ENCODE data around the gene ZBTB7C. TPM values are rescaled to one million over a fixed set of nuclear protein-coding genes. Genes with fewer than 3 reads are reported as not detected.

Gene ZBTB7C
- total and polyA plus RNA-seq, 2 of the 4 experiments (the other 2 are of a cell fraction) = not detected

DNA sequence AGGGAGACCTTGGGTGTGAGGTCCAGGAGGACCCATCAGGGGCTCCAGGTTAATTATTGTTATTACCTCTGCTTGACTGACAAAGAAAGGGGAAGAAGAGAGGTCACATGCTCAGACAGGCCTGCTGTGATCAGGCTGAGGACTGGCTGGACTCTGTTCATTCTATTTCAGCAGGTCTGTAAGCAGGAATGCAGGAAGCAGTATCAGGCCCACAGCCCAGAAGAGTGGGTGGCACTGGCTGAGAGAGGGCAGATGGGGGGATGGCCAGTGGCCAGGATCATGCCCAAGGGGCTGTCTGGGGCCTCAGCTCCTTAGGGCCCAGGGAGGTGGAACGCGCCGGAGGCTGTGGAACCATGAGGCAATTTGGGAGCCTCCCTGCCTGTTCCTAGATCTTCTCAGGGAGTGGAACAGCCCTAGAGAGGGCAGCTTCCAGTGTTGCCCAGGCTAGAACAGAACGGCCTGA is 43.7 kb upstream of the ZBTB7C start:
- H4K91ac ChIP-seq (ENCODE audit: insufficient read depth, low read depth, low read length) = no peak overlapping the region
- H3K9me3 ChIP-seq (ENCODE audit: control insufficient read depth, insufficient read depth, low read length) = no peaks in the 10 kb centered on the region
- H2AK9ac ChIP-seq (replicated peaks; ENCODE audit: low read depth, low read length, poor library complexity) = no peak overlapping the region
- no peak overlapping the region for H2BK120ac ChIP-seq (ENCODE audit: low read depth, low read length)
- intact Hi-C loops (cut with micrococcal nuclease) (no loop called here), in situ Hi-C loops (cut with MboI; ENCODE audit: low sequenced_read_pairs) (no loop called here), dilution Hi-C loops (cut with HindIII; ENCODE audit: low sequenced_read_pairs, unreplicated experiment) (no loop called here)
- TF ChIP-seq CEBPB (IDR thresholded peaks at IDR 0.05; ENCODE audit: low read depth, low read length) (no peak), CHD1 (IDR thresholded peaks at IDR 0.05; ENCODE audit: low read depth, low read length) (no peak), MAZ (IDR thresholded peaks at IDR 0.05; ENCODE audit: borderline replicate concordance, low read depth, low read length) (no peak), MAFK (IDR thresholded peaks at IDR 0.05; ENCODE audit: low read depth, low read length) (no peak), POLR2A (IDR thresholded peaks at IDR 0.05; ENCODE audit: low read depth, low read length) (no peak), RFX5 (IDR thresholded peaks at IDR 0.05; ENCODE audit: low read depth, low read length) (no peak), USF2 (IDR thresholded peaks at IDR 0.05; ENCODE audit: low read depth, low read length) (no peak), RAD21 (IDR thresholded peaks at IDR 0.05; ENCODE audit: low read length) (no peak), NFE2L2 (IDR thresholded peaks at IDR 0.05; ENCODE audit: low read depth, low read length) (no peak)
- no peak overlapping the region for H4K8ac ChIP-seq (ENCODE audit: low read depth in 2 of 2, low read length in 2 of 2)
- H4K20me1 ChIP-seq (ENCODE audit: insufficient read depth, low read length) = 0 out of 2 replicates have a peak, but pooled peaks cover 5% of the 10 kb centered on the region
- no peak overlapping the region for H3K4me3 ChIP-seq (ENCODE audit: insufficient read depth, low read depth, low read length)
- H3K4ac ChIP-seq (ENCODE audit: low read depth, low read length) = no peak overlapping the region
- POLR2A ChIA-PET (ENCODE audit: unreplicated experiment) = no interaction called here
- no peak overlapping the region for H2BK15ac ChIP-seq (ENCODE audit: low read depth, low read length)
- ATAC-seq (ENCODE audit: low read depth) (peak; percentile 66), DNase-seq (peak; percentile 13)
- H3K14ac ChIP-seq (replicated peaks; ENCODE audit: low read depth, low read length) = no peak overlapping the region
- no peak overlapping the region for H2BK5ac ChIP-seq (ENCODE audit: low read depth, low read length, poor library complexity, severe bottlenecking)
- BruUV-seq (replicated peaks) = no TSS peak
- no peak overlapping the region for H3K23ac ChIP-seq (ENCODE audit: low read depth, low read length)
- H3K56ac ChIP-seq (ENCODE audit: extremely low read depth, insufficient read depth, low read length) = no peak overlapping the region
- no peaks in the 10 kb centered on the region for H3K36me3 ChIP-seq (ENCODE audit: control insufficient read depth, insufficient read depth, low read length)
- H3K9me1 ChIP-seq (ENCODE audit: insufficient read depth, low read length) = no peaks in the 10 kb centered on the region; the same call in 1 of the 2 replicates
- H3K79me1 ChIP-seq (ENCODE audit: low read depth in 1 of 2, low read length in 2 of 2) = no peaks in the 10 kb centered on the region
- no peak overlapping the region for H3K9ac ChIP-seq (ENCODE audit: low read depth, low read length)
- H3K18ac ChIP-seq (ENCODE audit: low read depth, low read length) = no peak overlapping the region
- no peak overlapping the region for H3K27ac ChIP-seq (ENCODE audit: insufficient read depth, low read length)
- H3K4me2 ChIP-seq (ENCODE audit: low read depth, low read length) = no peak overlapping the region
- 89% methylated on average over 4 of the region's 4 CpGs; no CpG with 5 or more reads in 1 of the 2 experiments for WGBS, 2 experiments (ENCODE audit: extremely low coverage in 2 of 2, insufficient read length in 1 of 2)
- peaks cover 61% of the 10 kb centered on the region for H3K27me3 ChIP-seq (ENCODE audit: control insufficient read depth, insufficient read depth, low read length)
- no peak overlapping the region for H2BK20ac ChIP-seq (ENCODE audit: low read depth, low read length)
- no peak overlapping the region for H2AK5ac ChIP-seq (ENCODE audit: low read depth, low read length)
- peaks cover 6% of the 10 kb centered on the region for H3K4me1 ChIP-seq (ENCODE audit: control insufficient read depth, insufficient read depth, low read length)
- H2AFZ ChIP-seq (replicated peaks; ENCODE audit: low read length, poor library complexity) = no peak overlapping the region
- CTCF ChIA-PET = no interaction called here
- H4K5ac ChIP-seq (ENCODE audit: low read depth, low read length) = no peak overlapping the region
